Omental fat pad (tissue), 4 donors: ENCODE results near the gene PLCL2. TPM values are rescaled to one million over a fixed set of nuclear protein-coding genes. Genes with fewer than 3 reads are reported as not detected.

Experiments
- ATAC-seq: fragments of 150-250 bp; one replicate; pipeline ENCODE4 v1.9.1; 2016; ENCODE audit warnings: mild to moderate bottlenecking, moderate library complexity; ENCODE audit not compliant: low FRiP score
- DNase-seq: peaks from one replicate; pipeline ENCODE4 v3.0.0-alpha.2; 2019; ENCODE audit warnings: low spot score
- CTCF ChIP-seq, 3 donors: fragments of 450-650 bp; IDR thresholded peaks; one replicate each; pipeline ENCODE4 v1.5.1; 2016 to 2017; ENCODE audit warnings: antibody characterized with exemption in 3 of 3, mild to moderate bottlenecking in 3 of 3, moderate library complexity in 2 of 3
- total RNA-seq, 4 donors: library from RNA; depleted of rRNA; stranded (reverse); fragments of >200 nt; gene quantifications; one replicate each; pipeline ENCODE4 v1.1.0, GENCODE V29; 2016

Gene PLCL2
- total RNA-seq, 4 donors from 2014 or later, result 10.8 to 28.5 (median 16.3) TPM

GRCh38 chr3:17050071-17050470, 165.3 kb downstream of the PLCL2 start:
- no peak for DNase-seq
- no peak for ATAC-seq
- TF ChIP-seq CTCF (IDR thresholded peaks at IDR 0.05), result no peak

- ATAC-seq, result no peak
- no peak for TF ChIP-seq CTCF (IDR thresholded peaks at IDR 0.05)
Measured at GRCh38 chr3:17050506-17050905, 165.8 kb downstream of the PLCL2 start.

GRCh38 chr3:17052363-17052762, 167.6 kb downstream of the PLCL2 start:
- DNase-seq, result no peak
- TF ChIP-seq CTCF (IDR thresholded peaks at IDR 0.05), result no peak
- ATAC-seq, result no peak

More at GRCh38 chr3:17050506-17050905, 165.8 kb downstream of the PLCL2 start:
- DNase-seq, result no peak

GRCh38 chr3:17054301-17054981, 169.7 kb downstream of the PLCL2 start:
- TF ChIP-seq CTCF (IDR thresholded peaks at IDR 0.05), result no peak
- DNase-seq (no peak), ATAC-seq (no peak)

- no peak for ATAC-seq
- no peak for TF ChIP-seq CTCF (IDR thresholded peaks at IDR 0.05)
- DNase-seq, result no peak
Measured at GRCh38 chr3:17054982-17055343, 170.2 kb downstream of the PLCL2 start.

- DNase-seq (no peak), ATAC-seq (no peak)
- TF ChIP-seq CTCF (IDR thresholded peaks at IDR 0.05), result no peak
Measured at GRCh38 chr3:17055374-17056276, 170.9 kb downstream of the PLCL2 start.
